SW 1271 (cell line): ENCODE results near the gene CLCN1.

Experiments
- DNase-seq, 2 experiments: peaks; one replicate each; lab custom pipeline; 2025; lab: John Stamatoyannopoulos, UW

Gene CLCN1

DNA sequence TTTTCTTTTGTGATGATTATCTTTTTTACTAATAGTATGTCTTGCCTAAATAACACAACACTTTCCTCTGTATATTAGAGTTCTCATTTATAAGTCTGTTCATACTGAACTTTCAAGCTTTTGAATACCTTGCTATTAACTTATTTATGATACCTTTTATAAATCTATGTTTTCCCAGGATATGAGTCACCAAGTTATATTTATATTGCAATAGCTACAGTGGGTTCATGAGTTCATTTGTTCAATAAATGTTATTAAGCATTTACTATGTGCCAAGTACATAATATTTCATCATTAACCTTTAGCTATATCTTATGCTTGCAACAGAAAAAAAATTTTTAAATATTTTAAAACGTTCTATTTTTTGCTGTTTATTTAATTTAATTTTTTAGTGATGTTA, 18.3 kb downstream of the CLCN1 start:
- DNase-seq, result no peak

DNA sequence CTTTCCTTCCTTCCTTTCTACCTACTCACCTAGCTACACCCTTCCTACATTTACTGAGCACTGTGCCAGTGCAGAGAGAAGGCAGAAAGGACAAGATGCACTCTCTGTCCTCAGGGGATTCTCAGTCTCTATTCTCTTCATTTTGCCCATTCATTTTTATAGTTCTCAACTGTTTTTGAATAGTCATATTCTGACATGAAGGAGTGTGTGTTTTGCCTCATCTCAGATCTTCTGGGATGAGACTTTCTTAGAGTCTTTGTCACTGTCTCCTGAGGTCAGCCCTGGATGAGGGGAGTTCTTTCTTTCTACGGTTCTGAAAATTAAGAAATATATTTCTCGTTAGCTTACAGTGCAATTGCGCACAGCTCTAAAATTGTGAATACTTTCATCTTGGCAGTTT, 21.3 kb downstream of the CLCN1 start:
- DNase-seq, result no peak

DNA sequence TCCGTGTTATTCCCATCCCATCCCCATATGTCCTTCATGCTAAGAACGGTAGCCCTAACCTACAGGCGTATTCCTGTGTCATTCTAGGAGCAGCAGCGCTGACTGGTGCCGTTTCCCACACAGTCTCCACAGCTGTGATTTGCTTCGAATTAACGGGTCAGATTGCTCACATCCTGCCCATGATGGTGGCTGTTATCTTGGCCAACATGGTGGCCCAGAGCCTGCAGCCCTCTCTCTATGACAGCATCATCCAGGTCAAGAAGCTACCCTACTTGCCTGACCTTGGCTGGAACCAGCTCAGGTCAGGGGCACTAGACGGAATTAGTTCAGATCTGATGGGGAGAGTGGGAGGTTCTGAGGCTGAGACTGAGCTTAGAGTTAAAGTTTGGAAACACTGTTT, 25.9 kb downstream of the CLCN1 start:
- no peak for DNase-seq

DNA sequence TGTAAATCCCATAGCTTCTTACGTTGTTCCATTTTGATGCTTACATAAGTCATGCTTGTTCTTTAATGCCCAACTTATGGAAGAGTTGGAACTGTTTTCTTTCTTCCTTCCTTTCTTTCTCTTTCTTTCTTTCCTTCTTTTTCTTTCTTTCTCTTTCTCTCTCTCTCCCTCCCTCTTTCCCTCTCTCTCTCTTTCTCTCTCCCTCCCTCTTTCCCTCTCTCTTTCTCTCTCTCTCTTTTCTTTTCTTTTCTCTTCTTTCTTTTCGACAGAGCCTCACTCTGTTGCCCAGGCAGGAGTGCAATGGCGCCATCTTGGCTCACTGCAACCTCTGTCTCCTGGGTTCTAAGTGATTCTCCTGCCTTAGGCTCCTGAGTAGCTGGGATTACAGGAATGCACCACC, 27.7 kb downstream of the CLCN1 start:
- DNase-seq, result no peak

DNA sequence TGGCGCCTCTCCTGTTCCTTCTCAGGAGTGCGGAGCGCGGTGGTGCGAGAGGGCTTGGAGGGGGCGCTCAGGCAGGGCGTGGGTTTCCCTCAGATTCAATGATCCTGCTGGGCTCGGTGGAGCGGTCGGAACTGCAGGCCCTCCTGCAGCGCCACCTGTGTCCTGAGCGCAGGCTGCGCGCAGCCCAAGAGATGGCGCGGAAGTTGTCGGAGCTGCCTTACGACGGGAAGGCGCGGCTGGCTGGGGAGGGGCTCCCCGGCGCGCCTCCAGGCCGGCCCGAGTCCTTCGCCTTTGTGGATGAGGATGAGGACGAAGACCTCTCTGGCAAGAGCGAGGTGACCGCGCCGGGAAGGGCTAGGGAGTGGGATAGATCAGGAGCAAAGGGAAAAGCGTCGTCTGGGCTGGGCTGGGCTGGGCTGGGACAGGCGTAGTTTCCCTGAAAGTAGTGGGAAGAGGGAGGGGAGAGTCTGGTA, 29.6 kb downstream of the CLCN1 start:
- DNase-seq, result no peak

DNA sequence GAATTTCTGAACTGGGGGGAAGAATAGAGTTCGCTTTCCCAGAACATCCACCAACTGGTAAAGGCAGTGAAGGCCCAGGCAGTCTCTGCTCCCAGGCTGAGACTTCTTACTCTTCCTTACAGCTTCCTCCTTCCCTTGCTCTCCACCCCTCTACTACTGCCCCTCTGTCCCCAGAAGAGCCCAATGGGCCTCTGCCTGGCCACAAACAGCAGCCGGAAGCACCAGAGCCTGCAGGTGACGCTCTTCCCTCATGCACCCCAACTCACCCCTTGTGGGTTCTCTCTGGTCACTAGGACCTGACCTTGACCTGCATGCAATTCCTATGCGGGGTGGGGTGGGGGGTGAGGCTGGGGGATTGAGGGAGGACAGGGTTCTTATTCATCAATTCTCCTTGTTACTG, 30.1 kb downstream of the CLCN1 start:
- no peak for DNase-seq

DNA sequence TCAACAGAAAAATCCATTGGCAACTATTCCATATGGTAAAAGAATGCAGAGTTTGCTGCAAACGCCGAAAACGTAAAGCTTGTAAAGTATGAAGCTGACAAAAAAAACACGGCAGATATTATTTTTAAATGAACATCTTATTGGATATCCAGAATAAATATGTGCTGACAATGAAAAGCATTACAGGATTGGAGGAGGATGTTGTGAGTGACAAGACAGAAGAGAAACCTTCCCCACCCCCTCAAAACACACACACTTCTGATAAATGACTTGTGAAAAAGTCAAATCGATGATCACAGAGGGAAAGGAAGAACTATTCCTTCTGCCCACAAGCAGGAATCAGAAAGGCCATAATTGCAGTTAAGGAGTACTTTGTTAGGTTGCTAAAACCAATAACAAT, 32.0 kb downstream of the CLCN1 start:
- no peak for DNase-seq

DNA sequence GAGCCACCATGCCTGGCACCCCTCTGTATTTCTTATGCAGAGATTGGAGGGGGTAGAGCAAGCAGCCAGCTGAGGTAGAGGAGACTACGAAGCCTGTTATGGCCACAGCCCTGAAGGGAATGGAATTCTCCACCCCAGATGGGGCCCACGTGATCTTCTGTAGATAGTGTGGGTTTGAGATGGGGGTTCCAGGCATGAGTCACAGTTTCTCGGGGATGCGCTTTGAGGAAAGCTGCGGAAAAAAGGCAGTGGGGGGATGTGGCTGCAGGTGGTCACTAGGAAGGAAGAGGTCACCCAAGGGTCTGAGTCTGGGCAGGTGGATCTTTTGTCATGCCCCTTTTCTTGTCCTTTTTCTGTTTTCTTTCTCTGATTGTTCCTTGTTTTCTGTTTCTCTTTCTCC, 35.1 kb downstream of the CLCN1 start:
- DNase-seq, result no peak

DNA sequence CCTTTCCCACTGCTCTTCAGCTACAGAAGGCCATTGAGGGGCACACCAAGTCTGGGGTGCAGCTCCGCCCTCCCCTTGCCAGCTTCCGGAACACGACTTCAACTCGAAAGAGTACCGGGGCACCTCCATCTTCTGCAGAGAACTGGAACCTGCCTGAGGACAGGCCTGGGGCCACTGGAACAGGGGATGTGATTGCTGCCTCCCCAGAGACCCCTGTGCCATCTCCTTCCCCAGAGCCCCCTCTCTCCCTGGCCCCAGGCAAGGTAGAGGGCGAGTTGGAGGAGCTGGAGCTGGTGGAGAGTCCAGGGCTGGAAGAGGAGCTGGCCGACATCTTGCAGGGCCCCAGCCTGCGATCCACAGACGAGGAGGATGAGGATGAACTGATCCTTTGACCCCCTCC, 35.7 kb downstream of the CLCN1 start:
- DNase-seq, result no peak

DNA sequence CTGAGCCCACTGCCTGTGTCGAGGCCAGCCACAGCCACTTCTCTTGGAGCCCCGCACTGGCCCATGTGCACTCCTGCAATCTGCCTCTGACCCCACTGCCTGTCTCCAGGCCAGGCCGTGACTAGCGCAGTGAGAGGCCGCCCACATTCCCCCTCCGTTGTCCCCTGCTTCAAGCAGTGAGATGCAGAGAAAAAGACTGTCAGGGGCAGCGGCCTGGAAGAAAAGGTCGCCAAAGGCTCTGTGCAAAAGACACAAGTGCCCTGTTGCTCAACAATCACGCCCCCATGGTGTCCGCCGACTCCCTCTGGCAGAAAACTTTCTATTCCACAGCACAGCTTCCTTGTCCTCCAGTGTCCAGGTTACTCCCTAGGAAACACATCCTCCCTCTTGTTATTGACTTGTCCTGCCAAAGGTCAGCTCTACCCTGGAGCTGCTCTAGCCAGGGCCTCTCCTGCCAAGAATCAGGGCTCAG, 36.7 kb downstream of the CLCN1 start:
- no peak for DNase-seq

DNA sequence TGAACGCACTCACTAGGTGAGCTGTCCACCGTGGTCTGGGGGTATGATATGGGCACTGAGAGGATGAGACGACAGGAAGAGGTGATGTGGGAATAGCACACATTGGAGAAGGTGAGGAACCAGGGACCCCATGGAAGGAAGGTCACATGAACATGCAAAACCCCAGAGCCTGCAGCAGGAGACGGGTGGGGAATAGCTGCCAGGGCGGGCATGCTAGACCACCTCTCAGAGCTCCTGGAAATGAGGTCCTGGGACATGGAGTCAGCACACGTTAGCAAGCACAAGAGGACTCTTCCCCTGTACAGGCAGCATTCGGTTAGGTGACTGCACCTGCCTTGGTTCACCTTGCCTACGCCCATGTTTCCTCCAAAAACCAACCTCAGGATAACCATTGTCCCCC, 38.5 kb downstream of the CLCN1 start:
- DNase-seq, result no peak

DNA sequence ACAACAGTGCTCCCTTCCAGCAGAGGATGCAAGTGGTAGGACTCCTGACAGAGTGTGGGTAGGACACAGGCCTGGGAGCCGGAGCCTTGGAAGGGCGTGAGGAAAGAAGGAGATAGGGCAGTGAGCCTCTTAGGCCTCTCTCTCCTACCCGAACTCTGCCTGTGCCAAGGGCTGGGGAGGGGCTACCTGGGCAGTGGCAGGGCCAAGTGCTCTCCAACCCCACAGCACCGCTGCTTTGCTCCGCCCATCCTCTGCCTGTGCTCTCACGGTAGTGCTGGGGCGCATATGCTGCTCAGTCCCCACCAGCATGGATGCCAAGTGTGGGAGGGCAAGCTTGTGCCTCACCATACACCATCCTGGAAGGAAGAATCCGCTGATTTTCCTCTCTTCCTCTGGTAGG, 39.1 kb downstream of the CLCN1 start:
- DNase-seq, result no peak

DNA sequence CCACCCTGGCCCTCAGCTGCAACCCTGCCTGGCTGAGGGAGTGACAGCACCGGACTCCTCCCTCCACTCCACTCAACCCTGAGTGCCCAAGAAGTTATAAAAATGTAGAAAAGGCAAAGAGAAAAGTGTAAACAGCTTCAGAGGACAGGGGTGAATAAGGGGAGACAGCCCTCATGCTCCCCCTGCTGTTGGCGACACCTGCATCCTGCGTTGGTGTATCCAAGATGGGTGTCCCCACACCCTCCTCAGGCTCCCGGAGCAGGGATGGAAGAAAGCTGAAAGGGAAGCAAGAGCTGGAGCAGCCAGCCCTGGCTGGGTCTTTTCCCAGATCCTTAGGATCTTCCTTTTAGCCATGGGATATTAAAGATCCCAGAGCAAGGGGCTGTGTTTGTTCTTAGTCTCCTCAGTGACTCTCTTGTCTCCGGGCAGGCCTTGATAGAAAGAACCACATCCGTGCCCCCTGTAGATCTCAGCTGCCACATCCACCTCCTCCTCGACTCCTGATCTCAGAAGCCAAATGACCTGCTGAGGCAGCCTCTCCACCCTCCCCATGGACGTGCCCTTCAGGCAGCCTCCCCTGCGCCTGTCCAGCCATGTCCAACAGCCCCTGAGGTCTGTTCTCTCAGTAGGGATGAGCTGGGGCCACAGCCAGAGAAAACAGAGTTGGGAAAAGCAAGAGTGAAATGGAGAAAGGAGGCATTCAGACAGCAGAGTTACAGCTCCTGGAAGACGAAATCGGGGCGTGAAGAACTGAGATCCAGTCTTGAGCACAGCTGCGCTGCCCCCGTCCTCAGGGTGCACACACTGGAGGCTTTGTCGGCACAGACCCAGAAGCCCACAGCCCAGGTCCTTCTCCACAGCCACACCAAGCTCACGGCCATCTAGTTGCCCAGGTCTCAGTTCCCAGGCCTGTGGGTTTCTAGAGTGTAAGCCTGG, 39.8 kb downstream of the CLCN1 start:
- no peak for DNase-seq

DNA sequence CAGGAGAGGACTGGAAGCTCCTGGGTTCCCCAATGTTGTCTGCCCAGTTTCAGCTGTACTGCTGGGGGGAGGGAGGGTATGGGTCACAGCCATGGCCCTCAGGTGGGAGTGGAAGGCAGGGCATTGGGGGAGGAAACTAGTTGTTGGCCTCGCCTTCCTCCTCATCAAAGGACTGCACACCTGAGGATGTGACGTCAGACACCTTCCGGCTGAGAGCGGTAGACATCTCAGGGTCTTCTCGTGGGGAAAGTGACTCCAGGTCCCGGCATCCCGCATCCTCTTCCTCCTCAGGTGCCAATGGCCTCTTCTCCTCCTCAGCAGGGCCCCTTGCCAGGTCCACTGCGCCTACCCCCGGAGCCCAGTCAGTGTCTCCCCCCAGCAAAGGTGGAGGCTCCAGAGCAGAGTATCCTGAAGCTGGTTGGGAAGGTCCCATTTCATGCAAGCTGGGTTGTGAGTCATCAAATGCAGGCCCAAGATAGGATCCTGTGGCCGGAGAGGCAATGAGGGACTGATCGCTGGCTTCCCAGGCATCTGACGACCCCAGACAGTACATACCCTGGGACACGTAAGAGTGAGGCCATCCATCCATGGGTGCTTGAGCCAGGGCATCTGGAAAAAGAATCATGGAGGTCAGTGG, 40.6 kb downstream of the CLCN1 start:
- DNase-seq, result no peak

DNA sequence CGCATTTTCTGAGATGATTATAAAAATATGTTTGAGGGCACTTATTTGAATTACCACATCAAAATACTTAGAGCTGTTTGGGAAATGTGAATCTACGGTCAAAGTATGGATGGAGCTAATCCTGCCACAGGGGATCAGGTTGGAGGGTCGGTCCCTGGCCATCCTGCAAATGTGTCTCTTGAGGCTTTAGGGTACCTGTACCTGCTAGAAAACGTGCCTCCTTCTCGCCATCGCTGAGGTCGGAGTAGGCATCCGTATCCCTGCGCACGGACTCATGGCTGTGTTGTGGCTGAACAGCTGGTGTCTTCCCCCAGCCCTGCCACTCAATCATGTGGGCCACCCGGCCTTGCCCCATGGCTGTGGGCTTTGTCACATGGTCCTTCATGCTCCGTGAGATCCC, 42.7 kb downstream of the CLCN1 start:
- no peak for DNase-seq

DNA sequence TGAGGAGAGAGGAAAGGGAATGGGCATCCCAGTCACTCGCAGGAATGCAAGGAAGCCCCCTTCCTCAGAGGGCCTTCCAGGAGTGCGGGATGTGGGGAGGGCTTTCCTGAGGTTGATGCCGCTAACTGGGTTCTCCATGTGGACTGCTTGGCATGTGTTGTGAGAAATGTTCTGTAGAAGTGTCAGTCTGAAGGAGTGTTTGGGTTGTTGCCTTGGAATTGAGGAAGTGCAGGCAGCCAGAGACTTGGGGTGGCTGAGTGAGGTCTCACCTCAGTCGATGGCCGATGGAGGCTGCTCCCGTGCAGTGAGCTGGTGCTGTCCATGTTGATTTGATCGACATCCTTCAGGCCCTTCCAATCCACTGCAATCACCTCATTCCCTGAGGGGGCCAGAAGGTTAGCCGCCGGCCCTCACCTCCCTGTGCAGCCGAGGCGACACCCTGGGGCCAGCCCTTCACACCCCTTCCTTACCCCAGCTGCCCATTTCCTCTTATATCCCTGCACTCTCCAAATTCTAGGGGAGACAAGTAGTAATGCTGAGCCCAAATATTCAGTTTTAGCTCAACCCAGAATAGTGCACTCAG, 44.0 kb downstream of the CLCN1 start:
- no peak for DNase-seq

DNA sequence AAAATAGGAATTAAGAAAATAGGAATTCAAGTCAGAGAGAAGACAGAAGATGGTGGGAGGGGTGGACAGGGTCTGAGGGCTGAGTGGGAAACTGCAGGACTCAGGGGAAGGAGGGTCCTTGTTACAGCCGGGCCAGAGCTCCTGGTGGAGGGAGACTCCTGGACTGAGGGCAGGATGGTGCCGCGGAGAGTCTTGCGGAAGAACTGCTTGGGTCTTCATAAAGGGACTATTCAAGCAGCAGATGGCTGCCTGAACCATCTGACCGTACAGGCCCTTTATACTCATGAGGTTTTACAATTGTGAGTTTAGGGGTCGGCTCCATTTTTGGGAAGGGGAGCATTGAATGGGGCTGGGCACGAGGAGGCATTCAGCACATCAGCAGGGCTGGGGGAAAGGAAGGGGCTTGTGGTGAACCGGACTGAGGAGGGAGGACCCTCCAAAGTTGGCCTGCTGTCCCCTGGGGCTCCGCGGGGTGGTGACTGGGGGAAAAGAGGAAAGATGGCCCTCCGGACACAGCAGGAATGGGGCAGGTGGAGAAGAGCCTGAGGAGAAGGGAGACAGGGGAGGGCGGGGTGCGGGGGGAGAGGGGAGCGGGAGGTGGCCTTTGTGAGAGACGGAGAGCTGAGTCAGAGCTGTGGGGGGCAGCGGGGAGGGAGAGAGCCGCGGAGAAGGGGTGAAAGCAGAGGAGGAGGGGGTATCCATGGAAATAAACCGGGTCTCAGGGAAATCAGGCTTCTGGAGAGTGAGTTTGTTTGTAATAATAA, 45.1 kb downstream of the CLCN1 start:
- DNase-seq, result no peak

DNA sequence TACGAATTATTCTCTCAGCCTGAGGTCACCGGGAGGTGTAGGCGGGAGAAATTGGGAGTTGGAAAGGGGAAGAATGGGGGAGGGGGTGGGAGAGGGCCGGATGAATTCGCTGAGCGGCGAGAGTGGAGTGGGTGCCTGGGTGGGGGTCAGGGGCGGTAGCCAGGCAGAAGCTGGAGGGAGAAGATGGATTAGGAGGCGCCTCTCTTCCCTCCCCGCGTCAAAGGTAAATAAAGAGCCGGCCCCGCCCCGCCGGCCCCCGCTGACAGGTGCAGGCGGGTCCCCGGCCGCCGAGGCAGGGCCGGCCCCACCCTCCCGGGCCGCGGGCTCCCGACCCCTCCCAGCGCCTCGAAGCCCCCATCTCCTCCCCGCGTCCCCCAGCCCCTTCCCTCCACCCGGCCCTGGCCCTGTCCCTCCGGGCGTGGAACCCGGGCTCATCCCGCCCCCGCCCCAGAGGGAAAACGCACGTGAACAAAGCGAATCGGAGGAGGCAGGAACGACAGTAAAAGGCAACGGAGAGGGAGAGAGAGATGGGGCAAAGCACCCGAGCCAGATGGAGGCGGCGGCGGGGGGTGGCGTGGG, 45.7 kb downstream of the CLCN1 start:
- DNase-seq, result no peak

DNA sequence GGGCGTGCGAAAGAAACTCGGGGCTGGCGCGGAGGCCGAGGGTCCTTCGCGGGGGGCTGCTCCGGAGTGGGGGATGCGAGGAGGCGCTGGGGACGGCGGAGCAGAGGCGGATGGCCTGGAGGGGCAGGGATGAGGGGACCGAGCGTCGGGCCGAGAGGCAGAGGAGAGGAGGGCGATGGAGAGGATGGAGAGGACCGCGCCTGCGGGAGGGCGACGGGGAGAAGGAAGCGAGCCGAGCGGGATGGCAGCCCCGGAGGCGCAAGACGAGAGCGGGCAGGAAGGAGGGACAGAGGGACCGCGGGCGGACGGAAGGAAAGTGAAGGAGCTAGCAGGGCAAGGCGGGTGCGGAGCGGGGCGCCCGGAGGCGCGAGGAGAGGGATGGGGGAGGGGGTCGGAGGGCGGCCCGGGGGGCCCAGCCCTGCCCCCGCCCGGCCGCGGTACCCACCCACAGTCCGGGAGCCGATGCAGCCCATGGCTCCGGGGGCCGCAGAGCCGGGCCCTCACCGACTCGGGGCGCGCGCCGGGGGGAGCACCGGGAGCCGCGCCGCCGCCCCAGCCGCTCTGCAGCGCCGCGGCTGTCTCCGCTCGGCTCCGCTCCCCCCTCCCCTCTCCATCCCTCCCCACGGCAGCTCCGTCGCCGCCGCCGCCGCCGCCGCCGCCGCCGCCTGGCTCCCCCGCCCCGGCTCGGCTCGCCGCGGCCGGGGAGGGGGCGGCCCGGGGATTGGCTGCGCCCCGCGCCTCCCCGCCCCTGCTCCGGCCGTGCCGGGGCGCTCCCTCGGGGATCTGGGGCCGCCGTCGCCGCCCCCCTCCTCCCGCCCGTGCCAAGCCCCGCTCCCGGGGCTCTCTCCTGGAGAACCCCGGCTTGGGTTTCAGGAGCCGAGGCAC, 46.5 kb downstream of the CLCN1 start, which contains the start of gene FAM131B:
FAM131B (minus strand) TSS at position 583 of the 885 bp plus-strand sequence; CDS start at position 473, 110 bp downstream.
- DNase-seq, result no peak
